Non-pigmented ciliary epithelial cell (primary cell): ENCODE data around the gene FARS2.
"Not testable (repeated sequence)": the region's sequence is repeated elsewhere in the genome, so short reads cannot be mapped to it uniquely, and the experiment has no call there.

Experiments used
- DNase-seq: peaks from one replicate; pipeline ENCODE4 v3.0.0-alpha.2; 2010; ENCODE audit warnings: low read depth

The FARS2 gene

GRCh38 chr6:5786969-5787720, 525.8 kb downstream of the FARS2 start:
- no peak for DNase-seq

- DNase-seq, result not testable (repeated sequence)
Measured at GRCh38 chr6:5789426-5789825, 528.1 kb downstream of the FARS2 start.

GRCh38 chr6:5796555-5796954, 535.2 kb downstream of the FARS2 start:
- not testable (repeated sequence) for DNase-seq

- DNase-seq, result not testable (repeated sequence)
Measured at GRCh38 chr6:5806406-5806805, 545.1 kb downstream of the FARS2 start.

GRCh38 chr6:5809450-5809849, 548.1 kb downstream of the FARS2 start:
- no peak for DNase-seq

GRCh38 chr6:5811997-5812396, 550.7 kb downstream of the FARS2 start:
- DNase-seq, result no peak

- DNase-seq, result no peak
Measured at GRCh38 chr6:5813625-5814027, 552.3 kb downstream of the FARS2 start.

- DNase-seq, result no peak
Measured at GRCh38 chr6:5814116-5814515, 552.8 kb downstream of the FARS2 start.

GRCh38 chr6:5814901-5815300, 553.6 kb downstream of the FARS2 start:
- DNase-seq, result no peak

- no peak for DNase-seq
Measured at GRCh38 chr6:5817869-5818268, 556.6 kb downstream of the FARS2 start.

- no peak for DNase-seq
Measured at GRCh38 chr6:5818959-5819358, 557.6 kb downstream of the FARS2 start.
